ENCODE data around the gene UNK. TPM values are rescaled to one million over a fixed set of nuclear protein-coding genes. Genes with fewer than 3 reads are reported as not detected.

UNK gene
- total RNA-seq, 1 donor from 2014 or later = 61.2 TPM

- no peaks in the 10 kb centered on the region for H3K9me3 Mint-ChIP-seq
- CTCF ChIA-PET = interaction anchor here (1.0 to 10.9 kb wide), 5 partner anchors 69 to 118 kb away, joined by 3 to 346 read pairs (median 16); partner anchors contain the start of genes RECQL5, SAP30BP and SMIM5
- ATAC-seq (ENCODE audit: low read depth) (no peak), DNase-seq (no peak)
- H3K4me3 Mint-ChIP-seq = no peak overlapping the region
- H3K36me3 Mint-ChIP-seq (ENCODE audit: low read depth) = no peaks in the 10 kb centered on the region
- POLR2A ChIA-PET = interaction anchor here (0.5 to 3.8 kb wide), 3 partner anchors 13 to 976 kb away, joined by 5 to 30 read pairs (median 7); partner anchors contain the start of gene GALK1
- no peak overlapping the region for H3K27ac Mint-ChIP-seq
- H3K4me1 Mint-ChIP-seq = peaks cover 20% of the 10 kb centered on the region
- TF ChIP-seq CTCF (IDR thresholded peaks at IDR 0.05) = no peak
- no peaks in the 10 kb centered on the region for H3K27me3 Mint-ChIP-seq
- intact Hi-C loops (cut with micrococcal nuclease) = loop anchor here (2.0 kb wide), 1 partner anchor 253 kb away; no protein-coding TSS in a partner anchor
These were observed 32.8 kb upstream of the UNK start for GRCh38 chr17:75751676-75752404.

DNA sequence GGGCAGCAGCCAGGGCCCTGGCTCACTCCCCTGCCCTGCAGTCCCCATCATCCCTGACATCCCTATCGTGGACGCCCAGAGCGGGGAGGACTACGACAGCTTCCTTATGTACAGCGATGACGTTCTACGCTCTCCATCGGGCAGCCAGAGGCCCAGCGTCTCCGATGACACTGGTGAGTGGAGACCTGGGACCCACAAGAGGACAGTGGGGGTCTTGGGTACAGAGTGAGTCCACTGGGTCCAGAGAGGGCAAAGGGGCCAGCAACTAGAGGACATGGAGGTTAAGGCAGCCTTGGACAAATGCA is 32.2 kb upstream of the UNK start:
- no peak overlapping the region for H3K27ac Mint-ChIP-seq
- peaks cover 20% of the 10 kb centered on the region for H3K4me1 Mint-ChIP-seq
- no peak for DNase-seq
- no peaks in the 10 kb centered on the region for H3K36me3 Mint-ChIP-seq (ENCODE audit: low read depth)
- H3K9me3 Mint-ChIP-seq = no peaks in the 10 kb centered on the region
- peak overlapping the region; percentile 35 for H3K4me3 Mint-ChIP-seq
- no peaks in the 10 kb centered on the region for H3K27me3 Mint-ChIP-seq
- ChIA-PET POLR2A (interaction anchor here (0.5 to 4.3 kb wide), 7 partner anchors 12 to 975 kb away, joined by 5 to 48 read pairs (median 9); partner anchors contain the start of genes GALK1 and UNC13D), CTCF (interaction anchor here (1.0 to 10.9 kb wide), 4 partner anchors 76 to 133 kb away, joined by 3 to 346 read pairs (median 37); partner anchors contain the start of genes RECQL5, SAP30BP and SMIM5)
- no peak for ATAC-seq (ENCODE audit: low read depth)
- TF ChIP-seq CTCF (IDR thresholded peaks at IDR 0.05) = no peak
- intact Hi-C loops (cut with micrococcal nuclease) = loop anchor here (2.0 kb wide), 1 partner anchor 252 kb away; no protein-coding TSS in a partner anchor

DNA sequence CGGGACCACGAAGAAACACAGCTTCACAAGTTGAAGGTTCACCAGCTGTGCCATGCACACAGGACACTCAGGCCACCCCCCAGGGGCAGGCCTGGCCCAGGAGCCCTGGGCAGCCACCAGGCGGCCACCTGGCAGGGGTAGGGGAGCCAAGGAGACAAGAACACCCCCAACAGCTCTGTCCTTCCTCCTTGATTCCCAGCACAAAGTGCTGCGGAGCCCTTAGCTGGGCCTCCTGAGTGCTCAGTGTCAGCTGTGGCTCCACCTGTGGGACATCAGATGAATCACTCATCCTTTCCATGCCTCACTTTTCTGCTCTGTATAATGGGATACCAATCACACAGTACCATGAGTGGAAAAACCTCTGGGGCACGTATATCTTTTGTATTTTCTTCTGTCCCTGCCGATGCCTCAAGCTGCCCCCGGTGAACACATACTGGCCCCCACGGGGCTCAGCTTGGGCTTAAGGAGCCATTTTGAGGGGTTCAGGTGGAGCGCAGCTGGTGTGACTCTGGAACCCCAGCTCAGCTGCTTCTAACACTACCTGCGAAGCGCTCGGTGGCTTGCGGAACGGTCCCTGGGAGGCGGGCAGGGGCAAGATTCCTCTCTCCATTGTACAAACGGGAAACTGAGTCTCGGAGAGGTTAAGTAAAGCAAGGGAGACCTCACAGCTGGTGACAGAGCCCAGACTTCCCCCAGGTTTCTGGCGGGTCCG is 31.6 kb upstream of the UNK start:
- H3K4me3 Mint-ChIP-seq = peak overlapping the region; percentile 67
- ChIA-PET POLR2A (interaction anchor here (0.5 to 4.3 kb wide), 19 partner anchors 12 to 436 kb away, joined by 3 to 48 read pairs (median 7); partner anchors contain the start of genes GALK1, RECQL5, SAP30BP and SMIM5), CTCF (interaction anchor here (0.7 to 10.9 kb wide), 39 partner anchors 11 to 492 kb away, joined by 3 to 346 read pairs (median 5); partner anchors contain the start of genes GALK1, GGA3, MIF4GD and MYO15B)
- no peaks in the 10 kb centered on the region for H3K9me3 Mint-ChIP-seq
- H3K27me3 Mint-ChIP-seq = no peaks in the 10 kb centered on the region
- H3K36me3 Mint-ChIP-seq (ENCODE audit: low read depth) = no peaks in the 10 kb centered on the region
- H3K27ac Mint-ChIP-seq = no peak overlapping the region
- peaks cover 15% of the 10 kb centered on the region for H3K4me1 Mint-ChIP-seq
- ATAC-seq (ENCODE audit: low read depth) (no peak), DNase-seq (no peak)
- TF ChIP-seq CTCF (IDR thresholded peaks at IDR 0.05) = no peak
- intact Hi-C loops (cut with micrococcal nuclease) = loop anchor here (1.0 to 2.0 kb wide), 2 partner anchors 74 to 252 kb away; no protein-coding TSS in a partner anchor

GRCh38 chr17:75753514-75754377 is 30.9 kb upstream of the UNK start:
- Mint-ChIP-seq H3K9me3 (no peaks in the 10 kb centered on the region), H3K27ac (no peak overlapping the region), H3K4me1 (peaks cover 15% of the 10 kb centered on the region), H3K36me3 (ENCODE audit: low read depth) (no peaks in the 10 kb centered on the region), H3K4me3 (peak overlapping the region; percentile 67), H3K27me3 (no peaks in the 10 kb centered on the region)
- TF ChIP-seq CTCF (IDR thresholded peaks at IDR 0.05) = no peak
- ATAC-seq (ENCODE audit: low read depth) (peak; percentile 82), DNase-seq (peak; percentile 82)
- intact Hi-C loops (cut with micrococcal nuclease) = loop anchor here (1.0 to 2.0 kb wide), 2 partner anchors 74 to 251 kb away; no protein-coding TSS in a partner anchor
- POLR2A ChIA-PET = interaction anchor here (0.5 to 4.3 kb wide), 24 partner anchors 8 to 298 kb away, joined by 3 to 48 read pairs (median 6); partner anchors contain the start of genes ACOX1, GALK1, RECQL5 and SAP30BP
- CTCF ChIA-PET = interaction anchor here (0.7 to 10.9 kb wide), 41 partner anchors 10 to 493 kb away, joined by 3 to 346 read pairs (median 5); partner anchors contain the start of genes GALK1, GGA3, MIF4GD and MYO15B

All from activated B cell treated with CpG ODN at 0.5 μM for 24 hours (primary cell).